ENCODE results near the gene KRT6B. TPM values are rescaled to one million over a fixed set of nuclear protein-coding genes. Genes with fewer than 3 reads are reported as not detected.

Gene KRT6B
- total and polyA plus RNA-seq, 9 of the 15 experiments (the other 6 are each of a cell fraction or from before 2014, with no cell fraction given), result not detected

DNA sequence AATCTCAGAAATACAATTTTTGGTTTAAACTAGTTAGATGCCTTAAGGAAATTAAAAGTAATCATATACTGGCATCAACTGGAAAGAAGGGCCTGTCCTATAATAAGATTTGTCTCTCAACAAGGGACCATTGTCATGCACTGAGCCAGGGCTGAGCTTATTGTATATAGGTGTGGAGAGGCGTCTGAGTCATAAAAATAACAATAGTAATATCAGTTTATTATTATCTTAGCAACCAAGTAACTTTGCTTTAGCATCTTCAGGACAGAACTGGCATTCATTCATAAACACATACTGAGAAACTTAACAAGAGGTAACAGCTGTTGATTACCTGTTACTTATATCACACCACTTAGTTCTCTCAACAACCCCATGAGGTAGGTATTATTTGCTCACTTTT lies 24.9 kb downstream of the KRT6B start:
- ATAC-seq (no peak), DNase-seq (ENCODE audit: extremely low read depth in 1 of 4, low spot score in 3 of 4) (no peak), FAIRE-seq (no peak)
- ChIA-PET POLR2A (interaction anchor here (0.8 kb wide), 2 partner anchors 190 to 334 kb away, joined by 3 read pairs; no protein-coding TSS in a partner anchor), CTCF (ENCODE audit: low intra/inter-chr PET ratio) (no interaction called here)
- in situ Hi-C loops (cut with MboI) (loop anchor here (10.0 kb wide), 1 partner anchor 758 kb away; the partner anchor contains the start of genes CSAD and ZNF740), intact Hi-C loops (cut with micrococcal nuclease) (no loop called here)
- H2AFZ ChIP-seq (ENCODE audit: low read depth, low read length), result no peak overlapping the region
- no peak overlapping the region for H3K27ac ChIP-seq (ENCODE audit: extremely low read depth, low read depth, low read length)
- no peaks in the 10 kb centered on the region for H3K36me3 ChIP-seq (ENCODE audit: control insufficient read depth, insufficient read depth, low read length)
- peaks cover 0 to 50% of the 10 kb centered on the region in 2 experiments; a peak in 3 of 5 replicates for H3K27me3 ChIP-seq (ENCODE audit: control insufficient read depth in 2 of 2, insufficient read depth in 2 of 2, low read length in 2 of 2)
- H3K9me1 ChIP-seq (ENCODE audit: control insufficient read depth, insufficient read depth, low read length), result no peaks in the 10 kb centered on the region
- H3K9me3 ChIP-seq (replicated peaks; ENCODE audit: control insufficient read depth, insufficient read depth, low read depth, low read length), result no peaks in the 10 kb centered on the region
- H3K4me3 ChIP-seq, result no peak overlapping the region
- 0 out of 2 replicates have a peak, but pooled peaks cover 2% of the 10 kb centered on the region for H4K20me1 ChIP-seq (replicated peaks; ENCODE audit: control insufficient read depth, insufficient read depth, low read length)
- H3K79me2 ChIP-seq (ENCODE audit: control insufficient read depth, insufficient read depth, low read length), result no peaks in the 10 kb centered on the region
- BruUV-seq (replicated peaks), result no TSS peak
- H3K4me1 ChIP-seq (replicated peaks in 1 of 2; ENCODE audit: control insufficient read depth in 2 of 2, insufficient read depth in 2 of 2, low read length in 2 of 2), result no peaks in the 10 kb centered on the region
- no peak for TF ChIP-seq ZNF143 (CRISPR knock-in tag; IDR thresholded peaks at IDR 0.05)
- TF ChIP-seq, protein P1, sequence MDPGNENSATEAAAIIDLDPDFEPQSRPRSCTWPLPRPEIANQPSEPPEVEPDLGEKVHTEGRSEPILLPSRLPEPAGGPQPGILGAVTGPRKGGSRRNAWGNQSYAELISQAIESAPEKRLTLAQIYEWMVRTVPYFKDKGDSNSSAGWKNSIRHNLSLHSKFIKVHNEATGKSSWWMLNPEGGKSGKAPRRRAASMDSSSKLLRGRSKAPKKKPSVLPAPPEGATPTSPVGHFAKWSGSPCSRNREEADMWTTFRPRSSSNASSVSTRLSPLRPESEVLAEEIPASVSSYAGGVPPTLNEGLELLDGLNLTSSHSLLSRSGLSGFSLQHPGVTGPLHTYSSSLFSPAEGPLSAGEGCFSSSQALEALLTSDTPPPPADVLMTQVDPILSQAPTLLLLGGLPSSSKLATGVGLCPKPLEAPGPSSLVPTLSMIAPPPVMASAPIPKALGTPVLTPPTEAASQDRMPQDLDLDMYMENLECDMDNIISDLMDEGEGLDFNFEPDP (CRISPR knock-in tag; IDR thresholded peaks at IDR 0.05), result no peak
- no peak overlapping the region for H3K4me2 ChIP-seq (ENCODE audit: insufficient read depth, low read length)
- 0% methylated on average over 1 of the region's 1 CpG for WGBS (ENCODE audit: insufficient coverage, low coverage, missing lambda C conversion rate)
- H3K9ac ChIP-seq (ENCODE audit: insufficient read depth in 1 of 2, low read depth in 2 of 2, low read length in 2 of 2), result no peak overlapping the region

DNA sequence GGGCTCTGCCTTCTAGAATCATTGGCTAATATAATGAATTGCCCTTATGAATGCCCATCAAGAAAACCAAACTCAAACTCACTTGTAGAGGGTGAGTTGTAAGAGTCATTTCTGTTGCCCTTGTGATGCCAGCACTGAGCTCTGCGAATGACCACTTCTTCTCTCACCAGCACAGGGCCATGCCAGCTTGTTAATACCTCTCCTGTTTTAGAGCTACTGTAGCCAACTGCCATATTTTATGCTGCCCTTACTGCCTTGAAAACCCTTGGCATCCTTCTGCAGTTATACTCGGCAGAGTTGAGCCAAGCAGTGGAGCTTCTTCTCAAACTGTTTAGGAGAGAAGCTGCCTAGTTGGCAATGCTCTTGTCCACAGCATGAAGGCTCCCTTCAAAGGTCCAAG lies 25.9 kb downstream of the KRT6B start:
- CTCF ChIA-PET (ENCODE audit: low intra/inter-chr PET ratio), result no interaction called here
- no peaks in the 10 kb centered on the region for H3K36me3 ChIP-seq (ENCODE audit: control insufficient read depth, insufficient read depth, low read length)
- no peak overlapping the region for H3K4me3 ChIP-seq
- no peak overlapping the region for H3K9ac ChIP-seq (ENCODE audit: insufficient read depth in 1 of 2, low read depth in 2 of 2, low read length in 2 of 2)
- H3K27me3 ChIP-seq (ENCODE audit: control insufficient read depth in 2 of 2, insufficient read depth in 2 of 2, low read length in 2 of 2), result peaks cover 0 to 45% of the 10 kb centered on the region in 2 experiments; a peak in 3 of 5 replicates
- H4K20me1 ChIP-seq (replicated peaks; ENCODE audit: control insufficient read depth, insufficient read depth, low read length), result no peaks in the 10 kb centered on the region; the same call in 1 of the 2 replicates
- FAIRE-seq, result no peak
- no peak overlapping the region for H3K4me2 ChIP-seq (ENCODE audit: insufficient read depth, low read length)
- H3K9me1 ChIP-seq (ENCODE audit: control insufficient read depth, insufficient read depth, low read length), result no peaks in the 10 kb centered on the region
- H3K27ac ChIP-seq (ENCODE audit: extremely low read depth, low read depth, low read length), result no peak overlapping the region
- POLR2A ChIA-PET, result interaction anchor here (1.1 kb wide), 1 partner anchor 13 kb away, joined by 4 read pairs; no protein-coding TSS in a partner anchor
- no peak for ATAC-seq
- no peaks in the 10 kb centered on the region for H3K9me3 ChIP-seq (replicated peaks; ENCODE audit: control insufficient read depth, insufficient read depth, low read depth, low read length)
- no peak for DNase-seq (ENCODE audit: extremely low read depth in 1 of 4, low spot score in 3 of 4)
- intact Hi-C loops (cut with micrococcal nuclease), result no loop called here
- H2AFZ ChIP-seq (ENCODE audit: low read depth, low read length), result no peak overlapping the region
- in situ Hi-C loops (cut with MboI), result loop anchor here (10.0 kb wide), 1 partner anchor 759 kb away; the partner anchor contains the start of genes CSAD and ZNF740
- H3K79me2 ChIP-seq (ENCODE audit: control insufficient read depth, insufficient read depth, low read length), result no peaks in the 10 kb centered on the region
- 2% methylated on average over 2 of the region's 2 CpGs for WGBS (ENCODE audit: insufficient coverage, low coverage, missing lambda C conversion rate)
- BruUV-seq (replicated peaks), result no TSS peak
- H3K4me1 ChIP-seq (replicated peaks in 1 of 2; ENCODE audit: control insufficient read depth in 2 of 2, insufficient read depth in 2 of 2, low read length in 2 of 2), result no peaks in the 10 kb centered on the region
- TF ChIP-seq NCOA2 (IDR thresholded peaks at IDR 0.05; ENCODE audit: partially characterized antibody in 2 of 2) (no peak), HDAC2 (IDR thresholded peaks at IDR 0.05) (no peak), RBM14 (IDR thresholded peaks at IDR 0.05; ENCODE audit: borderline replicate concordance, insufficient read depth, low read depth, low read length) (no peak), POLR3G (IDR thresholded peaks at IDR 0.05; ENCODE audit: extremely low read depth, insufficient read length, insufficient replicate concordance) (no peak), SIN3B (IDR thresholded peaks at IDR 0.05; ENCODE audit: low read depth) (no peak), ZNF124 (CRISPR knock-in tag; IDR thresholded peaks at IDR 0.05) (no peak), ZNF707 (CRISPR knock-in tag; conservative IDR thresholded peaks at IDR 0.05) (no peak)
- TF ChIP-seq, protein P2, sequence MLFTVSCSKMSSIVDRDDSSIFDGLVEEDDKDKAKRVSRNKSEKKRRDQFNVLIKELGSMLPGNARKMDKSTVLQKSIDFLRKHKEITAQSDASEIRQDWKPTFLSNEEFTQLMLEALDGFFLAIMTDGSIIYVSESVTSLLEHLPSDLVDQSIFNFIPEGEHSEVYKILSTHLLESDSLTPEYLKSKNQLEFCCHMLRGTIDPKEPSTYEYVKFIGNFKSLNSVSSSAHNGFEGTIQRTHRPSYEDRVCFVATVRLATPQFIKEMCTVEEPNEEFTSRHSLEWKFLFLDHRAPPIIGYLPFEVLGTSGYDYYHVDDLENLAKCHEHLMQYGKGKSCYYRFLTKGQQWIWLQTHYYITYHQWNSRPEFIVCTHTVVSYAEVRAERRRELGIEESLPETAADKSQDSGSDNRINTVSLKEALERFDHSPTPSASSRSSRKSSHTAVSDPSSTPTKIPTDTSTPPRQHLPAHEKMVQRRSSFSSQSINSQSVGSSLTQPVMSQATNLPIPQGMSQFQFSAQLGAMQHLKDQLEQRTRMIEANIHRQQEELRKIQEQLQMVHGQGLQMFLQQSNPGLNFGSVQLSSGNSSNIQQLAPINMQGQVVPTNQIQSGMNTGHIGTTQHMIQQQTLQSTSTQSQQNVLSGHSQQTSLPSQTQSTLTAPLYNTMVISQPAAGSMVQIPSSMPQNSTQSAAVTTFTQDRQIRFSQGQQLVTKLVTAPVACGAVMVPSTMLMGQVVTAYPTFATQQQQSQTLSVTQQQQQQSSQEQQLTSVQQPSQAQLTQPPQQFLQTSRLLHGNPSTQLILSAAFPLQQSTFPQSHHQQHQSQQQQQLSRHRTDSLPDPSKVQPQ (CRISPR knock-in tag; IDR thresholded peaks at IDR 0.05; ENCODE audit: borderline replicate concordance), result no peak
